Measurements from ENCODE around the gene RIMS4. TPM values are rescaled to one million over a fixed set of nuclear protein-coding genes. Genes with fewer than 3 reads are reported as not detected.

Gene RIMS4
- total and polyA plus RNA-seq, 2 of the 8 experiments (the other 6 are each of a cell fraction or from before 2014, with no cell fraction given) = 13.3 to 44.2 TPM

GRCh38 chr20:44792796-44793195, 17.6 kb downstream of the RIMS4 start (continued):
- TF ChIP-seq CHD1 (IDR thresholded peaks at IDR 0.05; ENCODE audit: low read depth, low read length) (no peak), SAP30 (IDR thresholded peaks at IDR 0.05; ENCODE audit: insufficient read depth, insufficient replicate concordance, low read length) (no peak), JUN (IDR thresholded peaks at IDR 0.05; ENCODE audit: low read depth, low read length) (no peak), CEBPB (IDR thresholded peaks at IDR 0.05; ENCODE audit: low read depth, low read length) (no peak), ZNF274 (IDR thresholded peaks at IDR 0.05; ENCODE audit: borderline replicate concordance, extremely low read depth, low read length) (no peak), POLR2AphosphoS5 (IDR thresholded peaks at IDR 0.05; ENCODE audit: low read depth, low read length) (no peak), SIRT6 (IDR thresholded peaks at IDR 0.05; ENCODE audit: low read length) (no peak)

Data from H1 (cell line).